ENCODE measurements around the gene PACRG.

Gene PACRG

GRCh38 chr6:163255265-163255664, 527.5 kb downstream of the PACRG start:
- intact Hi-C loops (cut with DNase I), result no loop called here
- peak in 1 of 42 donors; percentile 20 for DNase-seq

- peak in 2 of 42 donors; percentile 22 to 40 for DNase-seq
- intact Hi-C loops (cut with DNase I), result loop anchor here (5.0 to 10.0 kb wide), 2 partner anchors 55 to 153 kb away; partner anchors contain the start of gene QKI
Observed at GRCh38 chr6:163259689-163260088, 531.9 kb downstream of the PACRG start.

- intact Hi-C loops (cut with DNase I), result loop anchor here (5.0 to 10.0 kb wide), 2 partner anchors 54 to 152 kb away; partner anchors contain the start of gene QKI
- peak in 40 of 42 donors; percentile 53 to 88 (median 75) for DNase-seq
Observed at GRCh38 chr6:163260111-163260895, 532.5 kb downstream of the PACRG start.

- peak in 35 of 42 donors; percentile 50 to 90 (median 71) for DNase-seq
Observed at GRCh38 chr6:163260911-163261310, 533.1 kb downstream of the PACRG start.

GRCh38 chr6:163261361-163261760, 533.6 kb downstream of the PACRG start:
- intact Hi-C loops (cut with DNase I), result loop anchor here (5.0 to 10.0 kb wide), 2 partner anchors 53 to 151 kb away; partner anchors contain the start of gene QKI
- peak in 6 of 42 donors; percentile 17 to 67 (median 50) for DNase-seq

More at GRCh38 chr6:163260911-163261310, 533.1 kb downstream of the PACRG start:
- intact Hi-C loops (cut with DNase I), result loop anchor here (5.0 to 10.0 kb wide), 2 partner anchors 54 to 151 kb away; partner anchors contain the start of gene QKI

GRCh38 chr6:163262080-163262479, 534.3 kb downstream of the PACRG start:
- DNase-seq, result peak in 4 of 42 donors; percentile 27 to 40 (median 34)
- intact Hi-C loops (cut with DNase I), result loop anchor here (5.0 to 10.0 kb wide), 2 partner anchors 53 to 150 kb away; partner anchors contain the start of gene QKI

GRCh38 chr6:163263196-163263595, 535.4 kb downstream of the PACRG start:
- DNase-seq, result peak in 41 of 42 donors; percentile 59 to 91 (median 78)
- intact Hi-C loops (cut with DNase I), result loop anchor here (5.0 to 10.0 kb wide), 2 partner anchors 52 to 149 kb away; partner anchors contain the start of gene QKI

GRCh38 chr6:163263998-163264661, 536.4 kb downstream of the PACRG start:
- DNase-seq, result peak in 31 of 42 donors; percentile 38 to 86 (median 67)
- intact Hi-C loops (cut with DNase I), result loop anchor here (5.0 to 10.0 kb wide), 2 partner anchors 51 to 148 kb away; partner anchors contain the start of gene QKI

GRCh38 chr6:163264662-163265035, 536.9 kb downstream of the PACRG start:
- intact Hi-C loops (cut with DNase I), result loop anchor here (5.0 to 10.0 kb wide), 2 partner anchors 50 to 148 kb away; partner anchors contain the start of gene QKI
- no peak for DNase-seq

GRCh38 chr6:163281634-163282033, 553.9 kb downstream of the PACRG start:
- intact Hi-C loops (cut with DNase I), result no loop called here
- DNase-seq, result no peak

- DNase-seq, result no peak
- intact Hi-C loops (cut with DNase I), result no loop called here
Observed at GRCh38 chr6:163282672-163283071, 554.9 kb downstream of the PACRG start.

- peak in 16 of 42 donors; percentile 27 to 73 (median 49) for DNase-seq
- intact Hi-C loops (cut with DNase I), result no loop called here
Observed at GRCh38 chr6:163284151-163284550, 556.4 kb downstream of the PACRG start.

- intact Hi-C loops (cut with DNase I), result no loop called here
- peak in 15 of 42 donors; percentile 27 to 69 (median 61) for DNase-seq
Observed at GRCh38 chr6:163285691-163286090, 557.9 kb downstream of the PACRG start.

- DNase-seq, result no peak
- intact Hi-C loops (cut with DNase I), result no loop called here
Observed at GRCh38 chr6:163287626-163288025, 559.9 kb downstream of the PACRG start.

- intact Hi-C loops (cut with DNase I), result no loop called here
- DNase-seq, result peak in 1 of 42 donors; percentile 0
Observed at GRCh38 chr6:163288066-163288465, 560.3 kb downstream of the PACRG start.

- DNase-seq, result peak in 1 of 42 donors; percentile 1
- intact Hi-C loops (cut with DNase I), result no loop called here
Observed at GRCh38 chr6:163288915-163289314, 561.1 kb downstream of the PACRG start.

- peak in 1 of 42 donors; percentile 1 for DNase-seq
- intact Hi-C loops (cut with DNase I), result no loop called here
Observed at GRCh38 chr6:163289447-163289846, 561.7 kb downstream of the PACRG start.

GRCh38 chr6:163290545-163291274, 562.9 kb downstream of the PACRG start:
- DNase-seq, result peak in 2 of 42 donors; percentile 0 to 32
- intact Hi-C loops (cut with DNase I), result no loop called here

- intact Hi-C loops (cut with DNase I), result no loop called here
- peak in 1 of 42 donors; percentile 1 for DNase-seq
Observed at GRCh38 chr6:163291622-163292021, 563.8 kb downstream of the PACRG start.
